NK-92 (cell line): ENCODE data around the gene PRKCH.

Source experiments
- DNase-seq: peaks from one replicate; lab custom pipeline; 2025; ENCODE audit not compliant: unreplicated experiment; lab: John Stamatoyannopoulos, UW

Gene PRKCH

DNA sequence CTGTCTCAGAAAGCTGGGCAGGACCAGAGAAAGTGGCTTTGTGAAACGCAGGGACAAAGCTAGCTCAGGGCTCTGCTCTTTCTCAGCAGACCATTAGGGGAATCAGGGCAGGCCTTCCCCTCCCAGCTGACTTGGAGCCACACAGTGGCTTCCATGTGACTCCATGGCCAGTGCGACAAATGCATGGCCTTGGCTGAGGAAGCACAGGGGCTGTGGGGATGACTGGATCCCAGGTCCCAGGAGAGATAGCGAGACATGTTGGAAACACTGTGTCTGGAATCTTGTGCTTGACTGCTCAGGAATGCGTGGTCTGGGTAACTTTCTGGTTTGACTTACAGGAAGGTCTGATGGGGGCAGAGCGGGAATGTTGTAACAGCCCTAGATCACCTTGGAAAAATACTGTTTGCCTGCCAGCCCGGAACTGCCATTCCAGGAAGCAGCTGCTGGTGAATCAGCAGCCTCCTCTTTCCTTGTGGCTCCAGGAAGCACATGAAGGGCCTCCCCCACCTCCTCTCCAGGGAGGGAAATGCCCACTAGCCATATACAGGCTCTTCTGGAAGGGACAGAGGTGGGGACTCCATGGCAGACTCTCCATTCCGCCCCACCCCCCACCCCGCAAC, 240.4 kb downstream of the PRKCH start:
- DNase-seq = no peak

- no peak for DNase-seq
Measured at GRCh38 chr14:61562321-61563161, 241.2 kb downstream of the PRKCH start.

- no peak for DNase-seq
Measured at GRCh38 chr14:61563162-61563511, 241.8 kb downstream of the PRKCH start.

DNA sequence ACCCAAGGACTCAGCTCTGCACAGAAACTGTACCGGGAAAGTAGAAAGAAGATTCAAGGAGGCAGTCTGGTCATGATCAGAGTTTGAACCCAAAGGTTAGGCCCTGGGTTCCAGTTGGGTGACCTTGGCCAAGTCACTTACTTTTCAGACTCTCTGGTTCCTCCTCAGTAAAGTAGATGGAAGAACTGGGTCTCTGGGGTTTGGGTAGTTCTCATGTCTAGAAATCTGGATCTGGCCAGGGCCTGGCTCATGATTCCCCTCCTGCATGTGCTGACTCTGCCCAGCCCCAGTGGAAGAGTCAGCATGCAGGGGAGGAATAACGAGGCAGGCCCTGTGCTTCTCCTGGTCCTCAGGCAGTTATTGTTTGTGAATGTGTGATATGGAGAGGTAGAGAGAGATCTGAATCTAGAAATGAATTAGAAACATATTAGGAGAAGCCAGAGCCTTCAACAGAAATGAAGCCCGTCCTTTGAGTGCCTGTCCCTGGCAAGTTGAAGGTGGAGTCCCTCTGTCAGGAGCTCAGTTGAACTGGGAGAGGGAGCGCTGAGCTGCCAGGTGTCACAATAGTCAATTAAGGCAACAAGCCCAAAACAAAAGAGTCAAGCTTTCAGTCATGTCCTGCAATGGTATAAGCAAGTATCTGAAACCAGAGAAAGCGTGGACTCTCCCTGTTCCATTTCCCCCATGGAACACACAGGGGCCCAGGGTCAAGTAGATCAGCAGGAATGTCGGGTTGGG, 242.7 kb downstream of the PRKCH start:
- no peak for DNase-seq

DNA sequence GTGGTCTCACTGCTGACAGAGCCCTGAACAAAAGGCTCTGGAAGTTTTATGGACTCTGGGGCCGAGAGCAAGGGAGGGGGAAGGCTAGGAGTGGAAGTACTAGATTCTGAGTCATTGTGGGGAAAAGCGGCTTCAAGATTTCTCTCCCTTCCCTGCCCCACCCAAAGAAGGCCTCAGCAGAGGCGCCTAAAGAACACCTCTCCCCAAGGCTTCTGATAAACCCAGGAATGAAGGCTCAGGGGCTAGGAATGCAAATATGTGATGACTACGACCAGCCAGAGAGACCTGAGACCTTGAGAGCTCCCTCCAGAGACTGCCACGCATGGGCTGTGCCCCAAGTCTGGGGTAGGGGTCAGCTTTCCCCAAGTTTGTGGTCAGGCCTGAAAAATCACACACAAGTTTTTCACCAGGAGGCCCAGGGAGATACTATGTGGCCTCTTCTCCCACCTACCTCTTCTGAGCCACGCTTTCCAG, 243.3 kb downstream of the PRKCH start:
- DNase-seq = no peak

GRCh38 chr14:61565181-61565580, 243.8 kb downstream of the PRKCH start:
- no peak for DNase-seq

DNA sequence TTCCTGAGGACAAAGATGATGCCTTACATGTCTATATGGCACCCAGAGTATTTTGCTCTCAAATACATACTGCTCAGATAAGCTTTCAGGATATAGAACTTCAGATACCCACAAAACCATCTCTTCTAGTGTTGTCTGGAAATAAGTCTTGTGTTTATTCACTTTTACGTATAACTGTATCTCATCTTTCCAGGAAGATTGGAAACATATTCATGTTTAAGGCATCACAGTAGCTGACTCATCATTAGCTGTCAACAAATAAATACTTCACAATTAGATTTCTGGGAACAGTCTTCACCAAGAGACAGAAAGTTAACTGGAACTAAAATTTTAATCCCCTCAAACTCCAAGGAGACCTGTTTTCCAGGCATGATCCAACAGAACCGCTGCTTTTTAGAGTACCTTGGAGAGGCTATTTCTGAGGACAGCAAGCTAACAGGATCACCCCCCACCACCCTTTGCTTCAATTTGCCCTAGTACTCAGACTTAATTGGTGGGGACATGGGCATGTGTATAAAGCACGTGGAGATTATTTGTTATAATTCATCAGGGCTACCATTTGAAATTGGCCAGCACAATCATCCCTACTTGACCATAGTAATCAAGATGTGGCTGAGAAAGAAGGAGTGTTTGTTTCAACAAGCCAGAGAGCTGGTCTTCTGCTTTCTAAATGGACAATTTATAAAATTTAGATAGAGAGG, 244.6 kb downstream of the PRKCH start:
- DNase-seq = no peak

DNA sequence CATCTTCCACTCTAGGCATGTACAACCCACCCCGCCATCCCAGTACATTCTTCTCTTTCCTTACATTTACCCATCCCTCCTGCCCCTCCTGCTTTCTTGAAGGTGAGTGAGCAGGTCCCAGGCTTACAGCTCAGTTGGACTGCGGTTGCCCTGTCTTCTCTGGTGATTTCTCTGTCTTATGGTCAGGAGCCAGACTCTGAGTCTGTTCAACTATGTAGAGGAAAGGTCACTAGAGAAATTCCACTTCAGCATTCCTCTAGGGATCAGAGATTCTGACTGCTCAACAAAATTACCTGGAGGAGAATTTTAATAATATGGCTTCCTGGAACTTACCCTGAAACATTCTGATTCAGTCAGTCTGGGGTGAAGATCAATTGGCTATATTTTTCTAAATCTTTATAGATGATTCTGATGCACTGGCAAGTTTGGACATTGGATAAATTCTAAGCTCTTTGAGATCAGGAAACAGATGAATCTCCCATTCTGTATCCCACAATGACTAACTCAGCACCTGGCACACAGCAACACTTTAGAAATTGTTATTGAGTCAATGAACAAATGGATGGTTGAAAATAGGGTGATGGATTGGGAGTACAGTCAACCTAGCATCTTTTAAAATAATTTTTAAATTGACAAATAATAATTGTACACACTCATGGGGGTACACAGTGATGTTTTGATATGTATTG, 245.3 kb downstream of the PRKCH start:
- no peak for DNase-seq

GRCh38 chr14:61567838-61568571, 246.6 kb downstream of the PRKCH start:
- DNase-seq = no peak

DNA sequence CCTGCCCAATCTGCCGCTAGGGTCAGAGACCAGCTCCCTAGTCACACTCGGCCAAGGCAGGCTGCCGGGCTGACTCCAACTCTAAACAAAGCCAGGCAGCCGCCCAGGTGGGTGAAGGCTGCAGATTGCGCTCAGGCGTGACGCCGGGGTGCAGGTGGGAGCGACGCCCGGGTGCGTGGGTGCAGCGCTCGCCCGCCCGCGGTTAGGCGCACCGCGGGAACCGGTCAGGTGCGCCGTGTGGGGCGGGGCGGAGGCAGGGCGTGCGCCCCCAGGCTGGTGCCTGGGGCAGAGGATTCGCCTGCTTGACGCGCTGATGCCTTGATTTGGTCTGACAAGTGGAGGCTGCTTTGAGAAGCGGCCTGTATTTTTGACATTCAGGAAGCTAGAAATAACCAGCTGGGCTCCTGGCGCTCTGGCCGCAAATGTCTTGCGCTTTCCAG, 247.2 kb downstream of the PRKCH start:
- DNase-seq = no peak

DNA sequence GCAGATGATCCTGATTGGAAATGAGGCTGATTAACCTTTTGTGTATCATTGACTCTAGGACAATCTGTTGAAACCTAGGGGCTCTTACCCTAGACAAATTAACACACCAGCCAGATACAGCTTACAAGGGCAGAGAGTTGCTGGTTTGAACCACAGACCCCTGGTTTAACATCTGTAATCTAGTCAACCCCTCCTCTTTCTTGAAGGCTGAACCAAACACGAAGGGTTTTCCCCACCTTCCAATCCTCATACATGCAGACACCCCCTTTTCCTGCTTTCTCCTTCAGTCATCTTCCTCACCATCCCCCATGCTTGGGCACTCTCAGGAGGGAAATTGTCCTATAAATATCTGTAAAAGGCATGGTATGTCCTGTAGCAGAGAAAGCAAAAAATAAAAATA, 247.9 kb downstream of the PRKCH start:
- no peak for DNase-seq

GRCh38 chr14:61569812-61570548, 248.6 kb downstream of the PRKCH start:
- DNase-seq = peak; percentile 14

GRCh38 chr14:61570549-61571290, 249.3 kb downstream of the PRKCH start:
- no peak for DNase-seq

- DNase-seq = no peak
Measured at GRCh38 chr14:61571917-61572316, 250.5 kb downstream of the PRKCH start.

GRCh38 chr14:61573321-61573720, 251.9 kb downstream of the PRKCH start:
- no peak for DNase-seq

DNA sequence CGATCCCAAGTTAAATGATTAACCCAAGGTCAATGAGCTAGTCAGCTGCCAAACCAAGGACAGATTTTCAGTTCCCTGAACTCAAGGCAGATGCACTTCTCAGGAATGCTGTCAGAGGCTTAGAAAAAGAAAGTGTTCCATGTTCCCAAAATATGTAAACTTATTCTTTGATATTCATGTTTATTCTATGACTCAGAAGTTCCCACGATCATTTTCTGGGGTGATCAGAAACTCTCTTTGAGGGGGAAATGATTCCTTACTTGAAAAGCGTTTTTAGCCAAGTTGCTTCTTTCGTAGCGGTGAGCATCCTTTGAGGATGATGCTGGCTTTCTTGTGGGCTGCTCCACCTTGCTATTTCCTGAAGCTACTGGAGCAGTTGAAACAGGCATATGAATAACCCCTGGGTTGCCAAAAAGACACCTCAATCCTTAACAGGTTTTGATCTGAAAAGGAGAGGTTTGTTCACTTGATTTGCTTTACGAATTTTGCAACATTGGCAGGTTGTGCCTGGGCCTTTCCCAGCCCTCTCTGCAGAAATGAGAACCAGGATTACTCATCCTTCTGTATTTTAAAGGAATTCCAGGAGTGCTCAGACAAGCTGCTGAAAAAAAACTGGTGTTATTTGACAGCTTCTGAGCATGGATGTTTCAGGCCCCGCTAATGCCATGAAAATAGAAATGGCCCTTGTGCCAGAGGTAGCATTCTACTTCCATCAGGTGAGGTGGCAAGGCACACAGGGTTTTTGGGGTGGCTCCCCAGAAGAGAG, 252.6 kb downstream of the PRKCH start:
- DNase-seq = no peak

DNA sequence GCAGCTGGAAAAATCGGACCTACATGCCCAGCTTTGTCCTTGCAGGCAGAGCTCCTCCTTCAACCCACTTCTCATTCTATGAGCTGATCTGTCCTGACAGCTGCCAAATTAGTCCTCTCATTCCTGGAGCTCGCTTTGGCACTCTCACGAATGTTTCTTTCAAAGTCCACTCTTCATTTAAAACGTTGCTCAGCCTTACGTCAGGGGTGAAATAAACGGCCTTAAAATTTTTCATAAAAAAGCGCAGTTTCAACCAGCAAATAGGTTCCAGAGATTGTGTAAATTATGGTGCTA, 253.1 kb downstream of the PRKCH start:
- no peak for DNase-seq

GRCh38 chr14:61575126-61575525, 253.7 kb downstream of the PRKCH start:
- no peak for DNase-seq
